Left renal pelvis (tissue), 4 donors: Measurements from ENCODE around the gene ADI1. TPM values are rescaled to one million over a fixed set of nuclear protein-coding genes. Genes with fewer than 3 reads are reported as not detected.
"Not testable (repeated sequence)": the region's sequence is repeated elsewhere in the genome, so short reads cannot be mapped to it uniquely, and the experiment has no call there.

ENCODE experiments used
- DNase-seq, 4 donors: peaks; one replicate each; pipeline ENCODE4 v3.0.0-alpha.2; 2013; ENCODE audit warnings: low read depth in 4 of 4, low spot score in 3 of 4
- polyA plus RNA-seq, 4 donors: library from polyadenylated mRNA; unstranded; fragments of 120-200 nt; gene quantifications; one replicate each; pipeline ENCODE4 v1.2.1, GENCODE V29; 2013; ENCODE audit not compliant: insufficient read length in 4 of 4

The ADI1 gene
- polyA plus RNA-seq, 4 donors, result 66.6 to 73.5 (median 71.4) TPM

GRCh38 chr2:3465328-3465727 lies 54.0 kb downstream of the ADI1 start:
- DNase-seq, result no peak

- no peak for DNase-seq
Observed at GRCh38 chr2:3464401-3465005, 54.8 kb downstream of the ADI1 start.

- DNase-seq, result no peak
Observed at GRCh38 chr2:3463944-3464343, 55.4 kb downstream of the ADI1 start.

GRCh38 chr2:3463186-3463835 lies 56.0 kb downstream of the ADI1 start:
- DNase-seq, result no peak

- DNase-seq, result no peak
Observed at GRCh38 chr2:3462493-3463104, 56.7 kb downstream of the ADI1 start.

GRCh38 chr2:3461801-3462492 lies 57.4 kb downstream of the ADI1 start:
- DNase-seq, result peak in 1 of 4 donors; percentile 57

GRCh38 chr2:3460831-3461800 lies 58.2 kb downstream of the ADI1 start:
- no peak for DNase-seq

GRCh38 chr2:3460156-3460555 lies 59.2 kb downstream of the ADI1 start:
- DNase-seq, result no peak

- no peak for DNase-seq
Observed at GRCh38 chr2:3459185-3460015, 59.9 kb downstream of the ADI1 start.

- DNase-seq, result no peak
Observed at GRCh38 chr2:3458396-3459184, 60.7 kb downstream of the ADI1 start.

GRCh38 chr2:3457524-3458395 lies 61.6 kb downstream of the ADI1 start:
- no peak for DNase-seq

- DNase-seq, result no peak
Observed at GRCh38 chr2:3456125-3456524, 63.2 kb downstream of the ADI1 start.

GRCh38 chr2:3454802-3455201 lies 64.5 kb downstream of the ADI1 start:
- no peak for DNase-seq

- DNase-seq, result not testable (repeated sequence)
Observed at GRCh38 chr2:3454005-3454404, 65.3 kb downstream of the ADI1 start.

- no peak for DNase-seq
Observed at GRCh38 chr2:3453190-3453999, 65.9 kb downstream of the ADI1 start.

- DNase-seq, result no peak
Observed at GRCh38 chr2:3451926-3452671, 67.2 kb downstream of the ADI1 start.
